ENCODE measurements around the gene TNRC6A. TPM values are rescaled to one million over a fixed set of nuclear protein-coding genes. Genes with fewer than 3 reads are reported as not detected.

Gene TNRC6A
- total RNA-seq, 1 donor from 2014 or later, result 55.7 TPM

GRCh38 chr16:24771132-24771778, 41.8 kb downstream of the TNRC6A start:
- H3K4me1 ChIP-seq, result peaks cover 2% of the 10 kb centered on the region
- peaks cover 14% of the 10 kb centered on the region for H3K36me3 Mint-ChIP-seq
- no peak overlapping the region for H3K27ac Mint-ChIP-seq
- peaks cover 7% of the 10 kb centered on the region for H3K36me3 ChIP-seq
- no peaks in the 10 kb centered on the region for H3K4me1 Mint-ChIP-seq
- no peak overlapping the region for H3K4me2 ChIP-seq
- H3K9me3 Mint-ChIP-seq, result no peaks in the 10 kb centered on the region
- no peak overlapping the region for H3K4me3 Mint-ChIP-seq
- H3K9me3 ChIP-seq (ENCODE audit: low read depth), result no peaks in the 10 kb centered on the region
- peaks cover 73% of the 10 kb centered on the region for H4K20me1 ChIP-seq (ENCODE audit: low read depth)
- no peak for TF ChIP-seq CTCF (IDR thresholded peaks at IDR 0.05)
- no peak for TF ChIP-seq EZH2 (IDR thresholded peaks at IDR 0.05)
- TF ChIP-seq EZH2phosphoT487 (IDR thresholded peaks at IDR 0.05), result no peak
- peaks cover 6% of the 10 kb centered on the region for H3F3A ChIP-seq (ENCODE audit: low read depth)
- no peak overlapping the region for H3K9ac ChIP-seq
- H3K27ac ChIP-seq, result no peak overlapping the region
- no peak overlapping the region for H2AFZ ChIP-seq (replicated peaks)
- no peaks in the 10 kb centered on the region for H3K27me3 ChIP-seq
- H3K79me2 ChIP-seq (ENCODE audit: low read depth), result peaks cover 96% of the 10 kb centered on the region
- no peak overlapping the region for H3K4me3 ChIP-seq
- DNase-seq (ENCODE audit: low spot score), result no peak
- H3K27me3 Mint-ChIP-seq (ENCODE audit: insufficient read depth, low read depth), result no peaks in the 10 kb centered on the region

GRCh38 chr16:24771779-24772157, 42.3 kb downstream of the TNRC6A start:
- DNase-seq (ENCODE audit: low spot score), result no peak
- Histone ChIP-seq H2AFZ (replicated peaks) (no peak overlapping the region), H3K27ac (no peak overlapping the region), H3K9ac (no peak overlapping the region), H3K4me1 (peaks cover 4% of the 10 kb centered on the region), H3K27me3 (no peaks in the 10 kb centered on the region), H3K79me2 (ENCODE audit: low read depth) (peaks cover 99% of the 10 kb centered on the region), H3K4me2 (no peak overlapping the region), H4K20me1 (ENCODE audit: low read depth) (peaks cover 75% of the 10 kb centered on the region), H3K9me3 (ENCODE audit: low read depth) (no peaks in the 10 kb centered on the region), H3K4me3 (no peak overlapping the region), H3K36me3 (peaks cover 7% of the 10 kb centered on the region), H3F3A (ENCODE audit: low read depth) (peaks cover 8% of the 10 kb centered on the region)
- no peak overlapping the region for H3K27ac Mint-ChIP-seq
- TF ChIP-seq EZH2phosphoT487 (IDR thresholded peaks at IDR 0.05), result no peak
- TF ChIP-seq CTCF (IDR thresholded peaks at IDR 0.05), result no peak
- no peak for TF ChIP-seq EZH2 (IDR thresholded peaks at IDR 0.05)
- H3K9me3 Mint-ChIP-seq, result no peaks in the 10 kb centered on the region
- H3K36me3 Mint-ChIP-seq, result peaks cover 16% of the 10 kb centered on the region
- no peaks in the 10 kb centered on the region for H3K27me3 Mint-ChIP-seq (ENCODE audit: insufficient read depth, low read depth)
- no peak overlapping the region for H3K4me3 Mint-ChIP-seq
- no peaks in the 10 kb centered on the region for H3K4me1 Mint-ChIP-seq

GRCh38 chr16:24773771-24774427, 44.4 kb downstream of the TNRC6A start:
- Histone ChIP-seq H3K79me2 (ENCODE audit: low read depth) (peaks cover 93% of the 10 kb centered on the region), H3K27ac (no peak overlapping the region), H3K9me3 (ENCODE audit: low read depth) (no peaks in the 10 kb centered on the region), H3K27me3 (no peaks in the 10 kb centered on the region), H3K4me3 (no peak overlapping the region), H3K36me3 (peaks cover 12% of the 10 kb centered on the region), H3F3A (ENCODE audit: low read depth) (peaks cover 8% of the 10 kb centered on the region), H3K4me1 (peaks cover 4% of the 10 kb centered on the region), H3K4me2 (no peak overlapping the region), H3K9ac (no peak overlapping the region), H2AFZ (replicated peaks) (no peak overlapping the region), H4K20me1 (ENCODE audit: low read depth) (peaks cover 83% of the 10 kb centered on the region)
- no peak for DNase-seq (ENCODE audit: low spot score)
- H3K27ac Mint-ChIP-seq, result no peak overlapping the region
- peaks cover 17% of the 10 kb centered on the region for H3K36me3 Mint-ChIP-seq
- no peaks in the 10 kb centered on the region for H3K9me3 Mint-ChIP-seq
- no peaks in the 10 kb centered on the region for H3K27me3 Mint-ChIP-seq (ENCODE audit: insufficient read depth, low read depth)
- H3K4me3 Mint-ChIP-seq, result no peak overlapping the region
- no peaks in the 10 kb centered on the region for H3K4me1 Mint-ChIP-seq
- TF ChIP-seq EZH2 (IDR thresholded peaks at IDR 0.05) (no peak), EZH2phosphoT487 (IDR thresholded peaks at IDR 0.05) (no peak), CTCF (IDR thresholded peaks at IDR 0.05) (no peak)
